H1 (cell line): ENCODE data around the gene SPATA4. TPM values are rescaled to one million over a fixed set of nuclear protein-coding genes. Genes with fewer than 3 reads are reported as not detected.
A peak's percentile ranks its signal among the peaks of the same experiment; 100 is the strongest.

Experiments
- CTCF ChIA-PET: fragments of 300-600 bp; sonication (Branson Sonifier 250); formaldehyde crosslinking; loops from one replicate; lab custom pipeline; 2021; ENCODE audit not compliant: partially characterized antibody; lab: Charles Lee
- POLR2A ChIA-PET: fragments of 300-600 bp; sonication (Branson Sonifier 250); formaldehyde crosslinking; loops from one replicate; lab custom pipeline; 2021; ENCODE audit warnings: inconsistent platforms; ENCODE audit not compliant: partially characterized antibody; lab: Charles Lee
- DNase-seq, 2 experiments: peaks; one replicate each; pipeline versions ENCODE4 v3.0.0 to v3.0.0-alpha.2; 2010 to 2022; ENCODE audit warnings: low spot score in 2 of 2, low read depth in 1 of 2, mixed read lengths in 1 of 2
- FAIRE-seq: peaks from 2 replicates; lab custom pipeline; 2011; peaks lifted over from hg19 to GRCh38; lab: Jason Lieb, UNC
- H2AFZ ChIP-seq: 2 replicates; pipeline ENCODE4 v1.8.1; 2012; ENCODE audit warnings: low read length, inconsistent platforms
- H2AK5ac ChIP-seq: 2 replicates; pipeline ENCODE4 v1.6.1; 2013; ENCODE audit warnings: low read depth, low read length
- H2BK120ac ChIP-seq: replicated peaks from 2 replicates; pipeline ENCODE3; 2013; ENCODE audit warnings: low read depth, low read length, inconsistent platforms
- H2BK12ac ChIP-seq: 2 replicates; pipeline ENCODE4 v1.6.1; 2013; ENCODE audit warnings: low read depth, low read length
- H2BK15ac ChIP-seq: 2 replicates; pipeline ENCODE4 v1.6.1; 2013; ENCODE audit warnings: low read length
- H2BK20ac ChIP-seq: 2 replicates; pipeline ENCODE4 v1.6.1; 2013; ENCODE audit warnings: low read length
- H2BK5ac ChIP-seq: 2 replicates; pipeline ENCODE4 v1.6.1; 2013; ENCODE audit warnings: low read depth, low read length
- H3K14ac ChIP-seq: 2 replicates; pipeline ENCODE4 v1.6.1; 2013; ENCODE audit warnings: inconsistent platforms; ENCODE audit not compliant: insufficient read length
- H3K18ac ChIP-seq: 2 replicates; pipeline ENCODE4 v1.6.1; 2013; ENCODE audit warnings: low read length; ENCODE audit errors: extremely low read depth
- H3K23ac ChIP-seq: 2 replicates; pipeline ENCODE4 v1.6.1; 2013; ENCODE audit warnings: inconsistent platforms; ENCODE audit not compliant: insufficient read length
- H3K23me2 ChIP-seq: 2 replicates; pipeline ENCODE4 v1.6.1; 2013; ENCODE audit warnings: low read depth, low read length
- H3K27ac ChIP-seq: 2 replicates; pipeline ENCODE4 v1.6.1; 2011; ENCODE audit warnings: low read depth, low read length, inconsistent platforms
- H3K27me3 ChIP-seq, 4 experiments: replicated peaks in 1 of 4; 1 replicate in 1 of 4; 2 replicates in 3 of 4; pipeline versions ENCODE4 v1.6.1 to v1.8.1; 2011 to 2013; ENCODE audit warnings: low read length in 3 of 4, mild to moderate bottlenecking in 3 of 4, inconsistent platforms in 2 of 4, mixed read lengths in 2 of 4, moderate library complexity in 1 of 4; ENCODE audit not compliant: control insufficient read depth in 3 of 4, insufficient read depth in 3 of 4; ENCODE audit errors: extremely low read depth in 1 of 4
- H3K36me3 ChIP-seq, 4 experiments: 2 replicates each; pipeline versions ENCODE4 v1.6.1 to v1.8.1; 2011 to 2013; ENCODE audit warnings: mild to moderate bottlenecking in 4 of 4, low read length in 3 of 4, moderate library complexity in 2 of 4, control low read depth in 1 of 4, inconsistent platforms in 1 of 4; ENCODE audit not compliant: insufficient read depth in 4 of 4, control insufficient read depth in 2 of 4
- H3K4ac ChIP-seq: replicated peaks from 2 replicates; pipeline ENCODE3; 2013; ENCODE audit warnings: low read length, low read depth, mixed read lengths, inconsistent platforms; ENCODE audit not compliant: insufficient read length
- H3K4me1 ChIP-seq, 4 experiments: replicated peaks in 1 of 4; 1 replicate in 1 of 4; 2 replicates in 3 of 4; pipeline versions ENCODE4 v1.6.1 to v1.8.1; 2011 to 2013; ENCODE audit warnings: low read length in 3 of 4, inconsistent platforms in 2 of 4, mixed read lengths in 1 of 4; ENCODE audit not compliant: insufficient read depth in 4 of 4, control insufficient read depth in 3 of 4
- H3K4me2 ChIP-seq, 2 experiments: 2 replicates each; pipeline versions ENCODE4 v1.6.1 to v1.8.1; 2011 to 2013; ENCODE audit warnings: low read depth in 2 of 2, low read length in 2 of 2, control low read depth in 1 of 2, inconsistent platforms in 1 of 2, mild to moderate bottlenecking in 1 of 2; ENCODE audit not compliant: insufficient read depth in 1 of 2
- H3K4me3 ChIP-seq, 4 experiments: fragments of 200-600, 300-600 bp in 1 of 4; sonication (generic), shearing (Covaris generic), sonication (Bioruptor Twin) in 1 of 4; 2 replicates each; pipeline versions ENCODE4 v1.5.1 to v1.8.1; 2011 to 2016; ENCODE audit warnings: low read length in 4 of 4, low read depth in 3 of 4, control low read depth in 2 of 4, inconsistent platforms in 2 of 4, mild to moderate bottlenecking in 2 of 4, mixed read lengths in 1 of 4, moderate library complexity in 1 of 4; ENCODE audit not compliant: insufficient read depth in 2 of 4; ENCODE audit errors: extremely low read depth in 1 of 4
- H3K56ac ChIP-seq: replicated peaks from 2 replicates; pipeline ENCODE3; 2013; ENCODE audit warnings: low read depth, mild to moderate bottlenecking, mixed read lengths, low read length, inconsistent platforms; ENCODE audit not compliant: insufficient read length
- H3K79me1 ChIP-seq: 2 replicates; pipeline ENCODE4 v1.6.1; 2013; ENCODE audit warnings: low read depth, low read length, control low read depth
- H3K79me2 ChIP-seq, 2 experiments: 2 replicates each; pipeline versions ENCODE4 v1.6.1 to v1.8.1; 2012 to 2013; ENCODE audit warnings: low read length in 2 of 2, mild to moderate bottlenecking in 2 of 2, inconsistent platforms in 1 of 2; ENCODE audit not compliant: insufficient read depth in 2 of 2, control insufficient read depth in 1 of 2
- H3K9ac ChIP-seq, 4 experiments: replicated peaks in 1 of 4; 1 replicate in 1 of 4; 2 replicates in 3 of 4; pipeline versions ENCODE4 v1.6.1 to v1.8.1; 2011 to 2013; ENCODE audit warnings: low read depth in 3 of 4, low read length in 3 of 4, control low read depth in 2 of 4, mild to moderate bottlenecking in 2 of 4, moderate library complexity in 2 of 4, inconsistent platforms in 1 of 4; ENCODE audit errors: extremely low read depth in 1 of 4
- H3K9me3 ChIP-seq, 2 experiments: 2 replicates each; pipeline versions ENCODE4 v1.6.1 to v1.8.1; 2012 to 2013; ENCODE audit warnings: mild to moderate bottlenecking in 2 of 2, moderate library complexity in 2 of 2, control low read depth in 1 of 2, inconsistent platforms in 1 of 2, low read depth in 1 of 2, low read length in 1 of 2, mixed read lengths in 1 of 2; ENCODE audit not compliant: insufficient read depth in 2 of 2
- H4K20me1 ChIP-seq, 2 experiments: replicated peaks in 1 of 2; 2 replicates each; pipeline versions ENCODE3 to v1.8.1; 2011 to 2013; ENCODE audit warnings: inconsistent platforms in 2 of 2, low read length in 2 of 2, mild to moderate bottlenecking in 1 of 2; ENCODE audit not compliant: insufficient read depth in 2 of 2, control insufficient read depth in 1 of 2
- H4K5ac ChIP-seq: 2 replicates; pipeline ENCODE4 v1.6.1; 2013; ENCODE audit warnings: low read length, low read depth, mixed read lengths, inconsistent platforms; ENCODE audit not compliant: insufficient read length
- H4K8ac ChIP-seq: 2 replicates; pipeline ENCODE4 v1.8.0; 2013; ENCODE audit warnings: mild to moderate bottlenecking, moderate library complexity, low read length, inconsistent platforms; ENCODE audit not compliant: insufficient read depth; ENCODE audit errors: extremely low read depth
- H4K91ac ChIP-seq: replicated peaks from 2 replicates; pipeline ENCODE3; 2013; ENCODE audit warnings: low read length, mixed read lengths, inconsistent platforms; ENCODE audit not compliant: insufficient read length
- CHD1 ChIP-seq: IDR thresholded peaks from 2 replicates; pipeline ENCODE4 v1.6.1; 2012; ENCODE audit warnings: low read depth, low read length, improper control_type of control experiment
- FOSL1 ChIP-seq: IDR thresholded peaks from 2 replicates; pipeline ENCODE4 v1.6.1; 2011; ENCODE audit warnings: mild to moderate bottlenecking, low read depth, low read length, moderate library complexity; ENCODE audit not compliant: insufficient read depth
- KDM1A ChIP-seq: fragments of 200-600, 300-600 bp; sonication (generic); IDR thresholded peaks from 2 replicates; pipeline ENCODE4 v1.7.1; 2016; ENCODE audit warnings: mild to moderate bottlenecking, low read length, borderline replicate concordance
- RNF2 ChIP-seq: fragments of 200-900, 300-1000 bp; sonication (generic); IDR thresholded peaks from 2 replicates; pipeline ENCODE4 v1.7.1; 2016; ENCODE audit warnings: borderline replicate concordance, low read depth, mild to moderate bottlenecking, antibody characterized with exemption, low read length; ENCODE audit not compliant: poor library complexity, severe bottlenecking; ENCODE audit errors: missing control alignments
- SIRT6 ChIP-seq: IDR thresholded peaks from one replicate; pipeline ENCODE4 v1.7.1; 2012; ENCODE audit warnings: low read length, inconsistent platforms
- ZNF274 ChIP-seq: IDR thresholded peaks from 2 replicates; pipeline ENCODE4 v1.7.0; 2012; ENCODE audit warnings: low read length, borderline replicate concordance; ENCODE audit errors: extremely low read depth
- WGBS, 2 experiments: shearing (Covaris generic) in 1 of 2; methylation state at CpG; one replicate each; pipeline versions ENCODE4 v1.1.6 to v1.1.7; 2013 to 2015; ENCODE audit warnings: low lambda C conversion rate in 2 of 2, mixed read lengths in 2 of 2, inconsistent platforms in 1 of 2, low coverage in 1 of 2, missing lambda C conversion rate in 1 of 2; ENCODE audit not compliant: insufficient replicate concordance in 2 of 2, insufficient coverage in 1 of 2, insufficient read length in 1 of 2; ENCODE audit errors: extremely low coverage in 1 of 2, missing lambda C conversion rate in 1 of 2; 5-methylcytosine and 5-hydroxymethylcytosine counted together
- long read RNA-seq, 2 experiments: library from RNA in 1 of 2; library from capped mRNA in 1 of 2; stranded (forward); transcript quantifications; one replicate each; pipeline ENCODE4 v2.0.0, GENCODE V29; 2021; ENCODE audit warnings: inconsistent platforms in 1 of 2
- polyA minus RNA-seq, 3 experiments: library from RNA; depleted of rRNA, polyadenylated mRNA; stranded (reverse); fragments of >200 nt; gene quantifications; 1 replicate in 2 of 3; 2 replicates in 1 of 3; pipeline ENCODE4 v1.2.3, GENCODE V29; 2011
- polyA plus RNA-seq, 7 experiments: library from polyadenylated mRNA; depleted of rRNA in 3 of 7; stranded (reverse) in 5 of 7; unstranded in 2 of 7; fragments of >200 nt in 5 of 7; fragments of 200-250 nt in 2 of 7; gene quantifications; 1 replicate in 5 of 7; 2 replicates in 1 of 7; 4 replicates in 1 of 7; pipeline versions ENCODE4 v1.2.1 to v1.2.3, GENCODE V29; 2011 to 2013; ENCODE audit warnings: missing spikeins in 2 of 7, mixed read lengths in 2 of 7
- total RNA-seq: library from RNA; stranded (reverse); fragmentation: NEBNext Ultra II Directional; extraction: Animal tissue kit (Norgen Biotek cat#: 25700); gene quantifications from 2 replicates; pipeline ENCODE4 v1.2.1, GENCODE V29; 2021
- TF ChIP-seq, protein P1 (sequence below): IDR thresholded peaks from 2 replicates; pipeline ENCODE4 v1.6.1; 2012; ENCODE audit warnings: inconsistent platforms
- TF ChIP-seq, protein P2 (sequence below): IDR thresholded peaks from 2 replicates; pipeline ENCODE4 v1.6.1; 2012; ENCODE audit warnings: inconsistent platforms

SPATA4 gene
- total RNA-seq, result not detected in 2 replicates
- not detected in 2 replicates for polyA plus RNA-seq (2011; rRNA removed)
- not detected for polyA plus RNA-seq (2011; cell fraction: cytosol; rRNA removed)
- not detected for polyA plus RNA-seq (2011; cell fraction: nucleus; rRNA removed)
- polyA plus RNA-seq (2012, experiment 1 of 2), result not detected in 4 replicates
- not detected for polyA plus RNA-seq (2012, experiment 2 of 2)
- 0.02 TPM for polyA plus RNA-seq (2013, experiment 1 of 2)
- polyA plus RNA-seq (2013, experiment 2 of 2), result 0.06 TPM
- not detected in 2 replicates for polyA minus RNA-seq (2011; rRNA and poly(A)+ RNA removed)
- not detected for polyA minus RNA-seq (2011; cell fraction: cytosol; rRNA and poly(A)+ RNA removed)
- not detected for polyA minus RNA-seq (2011; cell fraction: nucleus; rRNA and poly(A)+ RNA removed)
- long read RNA-seq, experiment 1, result 0 reads
- long read RNA-seq, experiment 2, result 0 reads

GRCh38 chr4:176195184-176195978, at the start of gene SPATA4:
SPATA4 (minus strand) TSS chr4:176195585; CDS start chr4:176195562, 23 bp downstream.
- Histone ChIP-seq H3K9me3 (no peaks in the 10 kb centered on the region), H2AK5ac (no peak within 1 kb of the TSS), H3K79me2 (no peaks in the 10 kb centered on the region), H4K91ac (no peak within 1 kb of the TSS), H4K5ac (no peak within 1 kb of the TSS), H3K18ac (no peak within 1 kb of the TSS), H2BK12ac (no peak within 1 kb of the TSS), H3K36me3 (no peaks in the 10 kb centered on the region), H3K23ac (no peak within 1 kb of the TSS), H4K20me1 (no peaks in the 10 kb centered on the region), H2BK5ac (no peak within 1 kb of the TSS), H3K14ac (no peak within 1 kb of the TSS), H3K9ac (peak within 1 kb of the TSS in 1 of 4 experiments; percentile 31; a peak in 1 of 7 replicates), H3K27me3 (no peaks in the 10 kb centered on the region), H3K79me1 (no peaks in the 10 kb centered on the region), H3K27ac (no peak within 1 kb of the TSS), H3K56ac (no peak within 1 kb of the TSS), H4K8ac (peak within 1 kb of the TSS; percentile 80; the same call in 1 of the 2 replicates), H2AFZ (peak within 1 kb of the TSS; percentile 97), H3K4me3 (peak within 1 kb of the TSS; percentile 38 to 72 (median 68); a peak in 7 of 8 replicates), H3K4me2 (peak within 1 kb of the TSS; percentile 60 to 94), H3K23me2 (peaks cover 2% of the 10 kb centered on the region; the same call in 1 of the 2 replicates), H3K4me1 (peaks cover 0 to 8% (median 1%) of the 10 kb centered on the region in 4 experiments; a peak in 4 of 7 replicates), H2BK20ac (no peak within 1 kb of the TSS), H2BK120ac (no peak within 1 kb of the TSS), H2BK15ac (no peak within 1 kb of the TSS), H3K4ac (no peak within 1 kb of the TSS)
- POLR2A ChIA-PET, result interaction anchor here (1.1 kb wide), 1 partner anchor 124 kb away, joined by 3 read pairs; the partner anchor contains the start of gene SPCS3
- CTCF ChIA-PET, result interaction anchor here (0.7 to 2.6 kb wide), 5 partner anchors 9 to 1132 kb away, joined by 3 to 6 read pairs (median 3); no protein-coding TSS in a partner anchor
- FAIRE-seq (peak; percentile 63), DNase-seq (peak; percentile 76 to 92)
- 5% methylated on average over 45 of the region's 45 CpGs; no CpG with 5 or more reads in 1 of the 2 experiments for WGBS, 2 experiments
- TF ChIP-seq ZNF274 (no peak), KDM1A (no peak), CHD1 (no peak), RNF2 (no peak), SIRT6 (no peak), FOSL1 (no peak)
- TF ChIP-seq, protein P1, sequence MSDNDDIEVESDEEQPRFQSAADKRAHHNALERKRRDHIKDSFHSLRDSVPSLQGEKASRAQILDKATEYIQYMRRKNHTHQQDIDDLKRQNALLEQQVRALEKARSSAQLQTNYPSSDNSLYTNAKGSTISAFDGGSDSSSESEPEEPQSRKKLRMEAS, result peak; percentile 52; the same call in 1 of the 2 replicates
- TF ChIP-seq, protein P2, sequence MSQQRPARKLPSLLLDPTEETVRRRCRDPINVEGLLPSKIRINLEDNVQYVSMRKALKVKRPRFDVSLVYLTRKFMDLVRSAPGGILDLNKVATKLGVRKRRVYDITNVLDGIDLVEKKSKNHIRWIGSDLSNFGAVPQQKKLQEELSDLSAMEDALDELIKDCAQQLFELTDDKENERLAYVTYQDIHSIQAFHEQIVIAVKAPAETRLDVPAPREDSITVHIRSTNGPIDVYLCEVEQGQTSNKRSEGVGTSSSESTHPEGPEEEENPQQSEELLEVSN, result no peak
